Activated CD8-positive, alpha-beta T cell treated with anti-CD3 and anti-CD28 coated beads for 36 hours (primary cell): ENCODE data around the gene TUBA1B. TPM values are rescaled to one million over a fixed set of nuclear protein-coding genes. Genes with fewer than 3 reads are reported as not detected.

ENCODE experiments used
- ATAC-seq: fragments of 200-7000 bp; cut with Tn5 transposase; one replicate; pipeline ENCODE4 v1.10.0; 2021; ENCODE audit warnings: mild to moderate bottlenecking, moderate library complexity
- CTCF ChIA-PET: fragments of 350-600 bp; sonication (Branson Sonifier 250); formaldehyde crosslinking; loops from one replicate; lab custom pipeline; 2021; ENCODE audit warnings: antibody characterized with exemption; lab: Charles Lee
- POLR2A ChIA-PET: fragments of 350-600 bp; sonication (Branson Sonifier 250); formaldehyde crosslinking; loops from one replicate; lab custom pipeline; 2021; ENCODE audit warnings: antibody characterized with exemption; lab: Charles Lee
- DNase-seq: peaks from one replicate; pipeline ENCODE4 v3.0.0-alpha.2; 2020
- H3K27ac Mint-ChIP-seq: one replicate; pipeline ENCODE4 v1.8.0; 2021; ENCODE audit warnings: mild to moderate bottlenecking, mixed read lengths
- H3K27me3 Mint-ChIP-seq: one replicate; pipeline ENCODE4 v1.8.0; 2021; ENCODE audit warnings: mixed read lengths
- H3K36me3 Mint-ChIP-seq: one replicate; pipeline ENCODE4 v1.8.0; 2021; ENCODE audit warnings: low read depth, mixed read lengths
- H3K4me1 Mint-ChIP-seq: one replicate; pipeline ENCODE4 v1.8.0; 2021; ENCODE audit warnings: low read depth, mixed read lengths
- H3K4me3 Mint-ChIP-seq: one replicate; pipeline ENCODE4 v1.8.0; 2021; ENCODE audit warnings: mild to moderate bottlenecking, moderate library complexity, mixed read lengths
- H3K9me3 Mint-ChIP-seq: one replicate; pipeline ENCODE4 v1.8.0; 2021; ENCODE audit warnings: mixed read lengths
- CTCF ChIP-seq: fragments of 200-600 bp; IDR thresholded peaks from one replicate; pipeline ENCODE4 v1.8.0; 2022; ENCODE audit warnings: antibody characterized with exemption, mild to moderate bottlenecking
- intact Hi-C: fragments of 100-400 bp; cut with micrococcal nuclease; formaldehyde crosslinking; loops from one replicate; pipeline ENCODE4 v1.10.0; 2022
- total RNA-seq, 2 experiments: library from RNA; stranded (reverse); gene quantifications; one replicate each; pipeline ENCODE4 v1.2.3, GENCODE V29; 2021

The TUBA1B gene
- total RNA-seq, 2 experiments from 2014 or later: 2,169 to 2,181 TPM

- no peak for DNase-seq
- no peak for TF ChIP-seq CTCF
- CTCF ChIA-PET: interaction anchor here (0.9 to 10.5 kb wide), 13 partner anchors 9 to 114 kb away, joined by 3 to 220 read pairs (median 7); partner anchors contain the start of gene RHEBL1
- H3K27ac Mint-ChIP-seq: no peak overlapping the region
- POLR2A ChIA-PET: interaction anchor here (0.6 to 4.6 kb wide), 8 partner anchors 16 to 130 kb away, joined by 3 to 34 read pairs (median 3); partner anchors contain the start of genes KMT2D, RHEBL1 and TUBA1B
- H3K4me1 Mint-ChIP-seq: peaks cover 35% of the 10 kb centered on the region
- no peak overlapping the region for H3K4me3 Mint-ChIP-seq
- no peaks in the 10 kb centered on the region for H3K9me3 Mint-ChIP-seq
- H3K36me3 Mint-ChIP-seq: peaks cover 5% of the 10 kb centered on the region
- H3K27me3 Mint-ChIP-seq: peaks cover 56% of the 10 kb centered on the region
- no peak for ATAC-seq
- intact Hi-C loops: loop anchor here (5.0 to 10.0 kb wide), 2 partner anchors 96 to 141 kb away; partner anchors contain the start of gene DDN
Observed at GRCh38 chr12:49093792-49094159, 37.4 kb downstream of the TUBA1B start.

- Mint-ChIP-seq H3K27me3 (peaks cover 61% of the 10 kb centered on the region), H3K4me3 (no peak overlapping the region), H3K36me3 (peaks cover 4% of the 10 kb centered on the region), H3K27ac (no peak overlapping the region), H3K9me3 (no peaks in the 10 kb centered on the region), H3K4me1 (peaks cover 43% of the 10 kb centered on the region)
- no peak for ATAC-seq
- POLR2A ChIA-PET: interaction anchor here (0.8 to 4.6 kb wide), 7 partner anchors 10 to 94 kb away, joined by 3 to 34 read pairs (median 10); partner anchors contain the start of genes DDN, KMT2D and TUBA1B
- CTCF ChIA-PET: interaction anchor here (0.5 to 10.5 kb wide), 20 partner anchors 8 to 255 kb away, joined by 3 to 220 read pairs (median 6); partner anchors contain the start of gene RHEBL1
- DNase-seq: no peak
- TF ChIP-seq CTCF: no peak
- intact Hi-C loops: loop anchor here (5.0 to 10.0 kb wide), 2 partner anchors 96 to 142 kb away; partner anchors contain the start of gene DDN
Observed at GRCh38 chr12:49092816-49093406, 38.3 kb downstream of the TUBA1B start.

- ChIA-PET CTCF (interaction anchor here (0.5 to 10.5 kb wide), 21 partner anchors 9 to 1087 kb away, joined by 3 to 220 read pairs (median 6); partner anchors contain the start of gene RHEBL1), POLR2A (interaction anchor here (0.6 to 4.6 kb wide), 9 partner anchors 10 to 173 kb away, joined by 3 to 34 read pairs (median 5); partner anchors contain the start of genes DDN, KMT2D and TUBA1B)
- H3K27me3 Mint-ChIP-seq: peaks cover 63% of the 10 kb centered on the region
- peaks cover 2% of the 10 kb centered on the region for H3K36me3 Mint-ChIP-seq
- H3K4me3 Mint-ChIP-seq: no peak overlapping the region
- peak; percentile 45 for ATAC-seq
- H3K4me1 Mint-ChIP-seq: peaks cover 50% of the 10 kb centered on the region
- no peak overlapping the region for H3K27ac Mint-ChIP-seq
- H3K9me3 Mint-ChIP-seq: no peaks in the 10 kb centered on the region
- DNase-seq: peak; percentile 83
- TF ChIP-seq CTCF: peak; percentile 76
- intact Hi-C loops: loop anchor here (5.0 to 10.0 kb wide), 2 partner anchors 95 to 143 kb away; partner anchors contain the start of gene DDN
Observed at GRCh38 chr12:49092086-49092815, 38.9 kb downstream of the TUBA1B start.

- DNase-seq: no peak
- no peak for TF ChIP-seq CTCF
- H3K36me3 Mint-ChIP-seq: peaks cover 2% of the 10 kb centered on the region
- CTCF ChIA-PET: interaction anchor here (0.7 to 10.5 kb wide), 16 partner anchors 9 to 1087 kb away, joined by 3 to 220 read pairs (median 6); partner anchors contain the start of gene RHEBL1
- intact Hi-C loops: loop anchor here (5.0 to 10.0 kb wide), 2 partner anchors 94 to 143 kb away; partner anchors contain the start of gene DDN
- no peak overlapping the region for H3K4me3 Mint-ChIP-seq
- no peak overlapping the region for H3K27ac Mint-ChIP-seq
- no peaks in the 10 kb centered on the region for H3K9me3 Mint-ChIP-seq
- H3K4me1 Mint-ChIP-seq: peaks cover 50% of the 10 kb centered on the region
- no peak for ATAC-seq
- POLR2A ChIA-PET: interaction anchor here (0.6 to 4.6 kb wide), 8 partner anchors 11 to 174 kb away, joined by 3 to 34 read pairs (median 4); partner anchors contain the start of genes KMT2D and TUBA1B
- H3K27me3 Mint-ChIP-seq: peaks cover 63% of the 10 kb centered on the region
Observed at GRCh38 chr12:49091836-49092085, 39.4 kb downstream of the TUBA1B start.
